Nephron progenitor cell (in vitro differentiated cells): ENCODE measurements around the gene POLE.

Experiments used
- DNase-seq: peaks from one replicate; pipeline ENCODE4 v3.0.0; 2021
- H3K27ac Mint-ChIP-seq: 2 replicates; pipeline ENCODE4 v1.8.0; 2021; ENCODE audit warnings: mild to moderate bottlenecking, moderate library complexity, mixed read lengths
- H3K27me3 Mint-ChIP-seq: 2 replicates; pipeline ENCODE4 v1.8.0; 2021; ENCODE audit warnings: mild to moderate bottlenecking, low read depth, mixed read lengths; ENCODE audit not compliant: poor library complexity
- H3K36me3 Mint-ChIP-seq: 2 replicates; pipeline ENCODE4 v1.8.0; 2021; ENCODE audit warnings: low read depth, mixed read lengths
- H3K4me1 Mint-ChIP-seq: 2 replicates; pipeline ENCODE4 v1.8.0; 2021; ENCODE audit warnings: mixed read lengths
- H3K4me3 Mint-ChIP-seq: 2 replicates; pipeline ENCODE4 v1.8.0; 2021; ENCODE audit warnings: mild to moderate bottlenecking, moderate library complexity, mixed read lengths
- H3K9me3 Mint-ChIP-seq: 2 replicates; pipeline ENCODE4 v1.8.0; 2021; ENCODE audit warnings: mild to moderate bottlenecking, moderate library complexity, mixed read lengths
- CTCF ChIP-seq: fragments of 200-600 bp; sonication (generic); IDR thresholded peaks from 2 replicates; pipeline ENCODE4 v1.5.0; 2021; ENCODE audit warnings: antibody characterized with exemption

Gene POLE

GRCh38 chr12:132617822-132618682, 69.1 kb downstream of the POLE start:
- peak overlapping the region; percentile 80 for H3K4me3 Mint-ChIP-seq
- peaks cover 29% of the 10 kb centered on the region for H3K4me1 Mint-ChIP-seq
- TF ChIP-seq CTCF, result no peak
- peaks cover 71% of the 10 kb centered on the region for H3K27me3 Mint-ChIP-seq
- H3K9me3 Mint-ChIP-seq, result peaks cover 38% of the 10 kb centered on the region
- H3K36me3 Mint-ChIP-seq, result peaks cover 11% of the 10 kb centered on the region
- H3K27ac Mint-ChIP-seq, result no peak overlapping the region
- peak; percentile 48 for DNase-seq

GRCh38 chr12:132617135-132617701, 69.9 kb downstream of the POLE start:
- H3K36me3 Mint-ChIP-seq, result peaks cover 11% of the 10 kb centered on the region
- H3K9me3 Mint-ChIP-seq, result peaks cover 45% of the 10 kb centered on the region
- H3K27ac Mint-ChIP-seq, result no peak overlapping the region
- peak overlapping the region; percentile 80 for H3K4me3 Mint-ChIP-seq
- peaks cover 73% of the 10 kb centered on the region for H3K27me3 Mint-ChIP-seq
- no peak for TF ChIP-seq CTCF
- peaks cover 21% of the 10 kb centered on the region for H3K4me1 Mint-ChIP-seq
- no peak for DNase-seq

- Mint-ChIP-seq H3K27me3 (peaks cover 65% of the 10 kb centered on the region), H3K9me3 (peaks cover 61% of the 10 kb centered on the region), H3K4me3 (no peak overlapping the region), H3K36me3 (peaks cover 11% of the 10 kb centered on the region), H3K27ac (no peak overlapping the region), H3K4me1 (peaks cover 17% of the 10 kb centered on the region)
- DNase-seq, result no peak
- no peak for TF ChIP-seq CTCF
These were observed 71.5 kb downstream of the POLE start for GRCh38 chr12:132615579-132616038.

- peaks cover 59% of the 10 kb centered on the region for H3K27me3 Mint-ChIP-seq
- no peak overlapping the region for H3K4me3 Mint-ChIP-seq
- TF ChIP-seq CTCF, result peak; percentile 80
- H3K36me3 Mint-ChIP-seq, result peaks cover 11% of the 10 kb centered on the region
- peaks cover 67% of the 10 kb centered on the region for H3K9me3 Mint-ChIP-seq
- H3K27ac Mint-ChIP-seq, result no peak overlapping the region
- peaks cover 23% of the 10 kb centered on the region for H3K4me1 Mint-ChIP-seq
- peak; percentile 81 for DNase-seq
These were observed 72.1 kb downstream of the POLE start for GRCh38 chr12:132614861-132615578.

- H3K27me3 Mint-ChIP-seq, result peaks cover 52% of the 10 kb centered on the region
- peaks cover 68% of the 10 kb centered on the region for H3K9me3 Mint-ChIP-seq
- peaks cover 11% of the 10 kb centered on the region for H3K36me3 Mint-ChIP-seq
- DNase-seq, result no peak
- peaks cover 33% of the 10 kb centered on the region for H3K4me1 Mint-ChIP-seq
- no peak for TF ChIP-seq CTCF
- H3K27ac Mint-ChIP-seq, result no peak overlapping the region
- H3K4me3 Mint-ChIP-seq, result no peak overlapping the region
These were observed 73.1 kb downstream of the POLE start for GRCh38 chr12:132614029-132614428.
